GM19455 (cell line): ENCODE results near the gene PLAAT1.

Source experiments
- ATAC-seq: cut with Tn5 transposase; IDR thresholded peaks from one replicate; pipeline ENCODE4 v1.9.1; 2021; ENCODE audit not compliant: unreplicated experiment

PLAAT1 gene

DNA sequence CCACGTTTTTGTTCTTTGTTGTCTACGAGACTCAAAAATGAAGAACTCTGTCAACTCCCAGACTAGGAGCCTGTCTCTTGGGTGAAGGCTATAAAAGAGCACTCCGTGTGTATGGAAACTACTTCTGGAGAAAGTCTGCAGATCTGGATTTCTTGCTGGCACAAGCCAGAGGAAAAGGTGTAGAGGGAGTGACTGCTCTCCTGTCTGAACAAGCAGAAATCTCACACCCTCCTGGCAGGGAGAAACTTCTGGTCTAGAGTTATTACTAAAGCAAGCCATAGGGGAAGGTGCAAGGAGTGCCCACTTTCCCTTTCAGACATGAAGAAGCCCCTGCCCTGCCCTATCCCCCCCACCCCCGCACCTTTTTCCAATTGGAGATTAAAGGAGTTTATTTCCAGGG lies 9.5 kb downstream of the PLAAT1 start:
- no peak for ATAC-seq

- no peak for ATAC-seq
These were observed 13.1 kb downstream of the PLAAT1 start for GRCh38 chr3:193253986-193254660.

- no peak for ATAC-seq
These were observed 20.9 kb downstream of the PLAAT1 start for GRCh38 chr3:193261970-193262369.

DNA sequence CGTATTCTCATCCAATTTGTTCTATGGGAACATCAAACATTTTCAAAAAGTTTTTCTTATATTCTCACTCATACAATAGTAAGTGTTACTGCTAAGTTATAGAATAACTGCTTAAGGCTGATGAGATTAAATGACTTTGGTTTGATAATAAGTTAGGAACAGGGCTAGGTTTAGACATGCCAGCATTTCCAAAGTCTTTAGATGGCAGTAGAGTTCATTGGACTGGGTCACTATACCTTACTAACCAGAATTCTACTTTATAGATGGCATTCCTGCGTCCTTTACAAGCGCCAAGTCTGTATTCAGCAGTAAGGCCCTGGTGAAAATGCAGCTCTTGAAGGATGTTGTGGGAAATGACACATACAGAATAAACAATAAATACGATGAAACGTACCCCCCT lies 21.7 kb downstream of the PLAAT1 start:
- no peak for ATAC-seq

DNA sequence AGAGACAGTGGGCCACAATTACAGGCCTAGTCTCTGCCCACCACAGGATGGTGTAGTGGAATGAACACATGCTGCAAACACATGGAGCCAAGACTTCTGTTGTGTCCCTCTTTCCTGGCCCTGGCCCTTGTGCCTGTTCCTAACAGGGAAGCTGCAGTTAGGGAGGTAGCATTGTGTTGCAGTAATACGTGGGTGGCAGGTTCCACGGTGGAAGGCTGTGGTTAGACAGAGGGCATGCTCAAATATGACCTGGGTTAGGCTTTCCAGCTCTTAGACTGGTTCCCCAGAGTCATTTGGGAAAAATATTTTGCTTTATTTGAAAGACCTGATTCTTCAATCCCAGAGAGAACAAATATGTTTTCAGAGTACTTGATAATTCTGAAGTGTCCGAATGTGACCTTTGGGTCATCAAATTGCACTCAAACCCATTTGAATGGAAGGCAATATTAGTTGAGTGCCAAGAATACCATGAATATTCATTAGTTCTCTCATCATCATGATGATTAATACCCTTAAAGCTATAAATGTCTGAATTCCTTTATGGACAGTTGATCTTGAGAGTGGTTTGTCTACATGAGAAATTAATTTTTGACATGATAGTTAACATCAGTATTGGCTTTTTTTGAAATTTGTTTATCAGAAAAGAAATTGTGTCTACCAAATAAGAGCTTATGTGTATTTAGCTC lies 28.5 kb downstream of the PLAAT1 start:
- no peak for ATAC-seq

GRCh38 chr3:193270451-193270850 lies 29.4 kb downstream of the PLAAT1 start:
- no peak for ATAC-seq

DNA sequence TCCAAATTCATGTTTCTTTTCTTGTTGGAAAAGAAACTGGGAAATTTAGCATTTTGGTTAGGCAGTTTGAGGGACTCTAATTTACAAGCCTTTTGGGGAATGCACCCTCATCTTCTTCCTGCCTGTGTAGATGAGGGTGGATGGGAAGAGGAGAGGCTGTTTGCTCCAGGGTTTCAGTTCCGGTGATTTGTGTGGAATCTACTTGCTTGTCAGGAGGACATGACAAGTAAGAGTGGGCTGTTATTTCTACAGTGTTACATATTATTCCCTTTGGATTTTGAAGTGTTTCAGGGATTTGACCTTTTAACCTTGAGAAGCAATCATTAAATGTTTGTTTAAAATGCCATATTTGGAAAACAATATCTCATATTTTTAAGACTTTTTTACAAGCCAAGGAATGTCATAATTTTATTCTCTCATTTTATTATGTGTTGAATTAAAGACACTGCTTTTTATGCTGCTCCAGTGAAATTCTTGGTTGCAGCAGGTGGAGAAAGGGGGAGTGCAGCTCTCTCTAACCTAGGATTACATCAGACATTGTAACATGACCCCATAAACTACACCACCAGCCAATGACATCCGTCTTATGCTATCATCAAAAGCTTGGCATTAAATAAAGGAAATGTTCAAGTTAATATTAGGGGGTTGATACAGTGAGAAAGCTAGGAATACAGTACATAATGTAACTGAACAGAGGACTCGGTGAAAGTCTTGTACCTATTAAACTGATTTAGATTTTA lies 30.2 kb downstream of the PLAAT1 start:
- no peak for ATAC-seq

- ATAC-seq: no peak
These were observed 51.4 kb downstream of the PLAAT1 start for GRCh38 chr3:193292386-193292785.

DNA sequence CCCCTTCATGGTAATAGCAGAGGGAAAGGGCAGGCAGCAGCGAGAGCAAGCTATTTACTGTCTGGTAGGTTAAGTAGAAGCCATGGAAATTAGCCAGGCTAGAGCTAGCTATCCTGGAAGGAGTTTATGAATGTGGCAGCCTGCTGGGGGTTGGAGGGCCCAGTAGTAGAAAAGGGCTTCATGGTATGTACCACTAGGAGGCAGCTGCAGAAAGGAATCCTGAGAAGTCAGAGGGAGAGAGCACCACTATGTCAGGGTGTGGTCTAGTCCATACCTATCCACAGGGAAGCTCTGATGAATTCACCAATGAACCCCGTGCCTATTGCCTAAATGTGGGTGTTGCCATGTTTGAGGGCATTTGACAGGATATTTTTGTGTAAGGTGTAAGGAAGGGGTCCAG lies 55.0 kb downstream of the PLAAT1 start:
- ATAC-seq: no peak

- no peak for ATAC-seq
These were observed 56.4 kb downstream of the PLAAT1 start for GRCh38 chr3:193297421-193297820.

DNA sequence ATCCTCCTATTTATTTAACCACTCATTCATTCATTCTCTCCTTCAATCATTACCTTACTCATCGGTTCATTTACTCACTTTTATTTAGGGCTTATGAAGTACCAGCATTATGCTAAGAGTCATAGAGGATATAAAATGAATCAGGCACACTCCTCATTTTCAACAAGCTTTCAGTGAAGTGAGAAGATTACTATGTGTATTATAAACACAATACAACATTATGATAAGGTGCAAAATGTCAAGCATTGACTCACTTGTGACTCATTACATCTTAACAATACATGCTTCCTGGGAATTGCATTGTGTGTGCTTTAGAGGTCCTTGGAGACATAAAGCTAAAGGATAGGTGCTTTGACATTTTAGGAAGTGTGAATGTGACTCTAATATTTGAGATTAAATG lies 60.4 kb downstream of the PLAAT1 start:
- ATAC-seq: no peak

DNA sequence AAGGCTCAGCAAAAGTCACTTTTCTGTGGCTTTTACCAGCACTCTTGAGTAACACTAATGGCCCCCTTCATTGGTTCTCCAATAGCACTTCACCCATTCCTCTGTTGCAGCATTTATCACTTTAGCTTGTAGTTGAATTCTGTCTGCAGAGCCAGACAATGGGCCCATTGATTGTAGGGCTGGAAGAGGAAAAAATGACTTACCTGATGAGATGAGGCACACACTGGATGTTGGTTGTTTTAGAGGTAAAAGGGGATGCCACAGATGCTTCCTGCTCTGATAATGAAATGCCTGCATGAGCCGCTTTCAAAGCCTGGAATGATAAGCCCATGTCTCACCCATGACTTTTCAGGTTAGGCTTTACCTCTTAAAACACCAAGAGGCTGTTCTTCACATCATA lies 64.3 kb downstream of the PLAAT1 start:
- no peak for ATAC-seq

DNA sequence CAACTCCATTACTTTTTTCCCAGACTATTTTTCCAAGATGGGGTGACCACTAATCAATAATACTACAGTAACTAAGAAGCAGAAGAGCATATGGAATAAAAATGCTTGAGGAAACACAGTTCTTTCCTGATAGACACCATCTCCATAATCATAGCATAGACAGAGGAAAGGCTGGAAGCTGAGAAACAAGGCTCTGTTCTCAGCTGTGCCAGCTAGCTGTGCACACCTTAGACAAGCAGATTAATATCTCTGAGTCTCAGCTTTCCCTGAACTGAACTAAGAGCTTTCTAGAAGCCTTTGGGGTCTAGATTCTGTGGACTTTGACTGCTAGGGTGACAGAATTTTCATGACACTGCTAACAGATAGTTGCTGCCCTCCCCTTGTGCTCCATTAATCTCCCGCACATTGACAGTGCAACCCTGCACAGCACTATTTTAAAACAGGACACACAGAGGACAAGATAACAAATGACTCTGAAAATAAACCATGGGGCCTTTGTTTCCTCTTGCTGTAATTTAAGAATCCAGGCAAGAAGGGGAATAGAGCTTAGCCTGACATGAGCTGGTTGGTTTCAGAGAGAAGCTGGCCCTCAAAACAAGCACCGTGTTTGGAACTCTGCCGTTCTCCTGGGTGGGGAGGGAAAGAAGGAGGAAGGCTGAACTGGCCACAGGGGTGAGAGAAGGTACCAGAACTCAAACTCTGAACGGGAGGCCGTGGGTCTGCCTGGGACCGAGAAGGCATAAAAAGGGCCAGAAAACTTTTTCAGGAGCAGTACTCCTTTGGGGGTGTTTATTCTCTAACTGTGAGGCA lies 70.1 kb downstream of the PLAAT1 start:
- ATAC-seq: no peak

GRCh38 chr3:193313061-193313958 lies 72.3 kb downstream of the PLAAT1 start:
- ATAC-seq: no peak

DNA sequence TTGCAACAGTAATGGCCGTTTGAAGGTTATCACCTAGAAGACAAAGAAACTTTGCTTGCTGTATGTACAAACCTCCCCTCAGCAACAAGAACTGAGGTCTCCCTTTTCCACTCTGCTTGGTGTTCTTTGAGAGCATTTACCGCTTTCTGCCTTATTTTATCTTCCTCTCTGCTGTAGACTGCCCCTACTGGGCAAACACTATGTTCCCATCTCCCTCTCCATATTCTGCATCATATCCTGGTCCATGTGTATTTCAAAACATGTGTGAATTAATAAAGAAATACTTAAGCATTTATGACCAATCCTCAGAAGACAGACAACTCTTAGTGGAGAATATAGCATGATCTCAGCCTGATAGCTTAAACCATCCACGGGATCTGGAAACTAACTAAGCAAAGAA lies 73.1 kb downstream of the PLAAT1 start:
- no peak for ATAC-seq

DNA sequence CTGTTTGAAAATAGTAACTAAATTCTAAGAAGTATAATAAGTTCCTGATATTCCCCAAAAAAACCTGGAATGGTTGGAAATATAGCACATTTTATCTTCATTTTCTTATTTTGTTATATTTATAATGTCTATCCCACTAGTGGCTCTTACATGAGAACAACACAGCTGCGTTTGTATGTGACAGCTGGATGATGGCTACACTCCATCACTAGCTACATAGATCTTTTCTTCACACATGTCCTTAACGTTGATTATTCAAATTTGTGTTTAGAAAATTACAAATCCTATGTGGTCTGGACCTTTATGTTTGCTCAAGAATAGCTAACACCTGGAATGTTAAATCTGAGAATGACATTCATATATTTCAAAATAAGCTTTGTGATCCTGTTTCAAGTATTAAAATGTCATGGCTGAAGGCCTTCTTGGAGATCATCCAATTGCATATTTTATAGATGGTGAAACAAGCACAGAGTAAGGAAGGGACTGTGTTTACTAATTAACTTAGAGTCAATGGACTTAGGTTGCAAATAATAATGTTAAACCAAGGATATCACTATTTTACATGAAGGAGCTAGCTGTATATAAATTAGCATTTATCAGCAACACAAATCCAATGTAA lies 76.8 kb downstream of the PLAAT1 start:
- no peak for ATAC-seq
